ENCODE measurements around the gene VTI1B. TPM values are rescaled to one million over a fixed set of nuclear protein-coding genes. Genes with fewer than 3 reads are reported as not detected.
"Not testable (repeated sequence)": the region's sequence is repeated elsewhere in the genome, so short reads cannot be mapped to it uniquely, and the experiment has no call there.

Gene VTI1B
- total RNA-seq, 4 donors from 2014 or later: 77.0 to 98.5 (median 90.4) TPM

GRCh38 chr14:67602076-67602475 lies 72.4 kb downstream of the VTI1B start:
- Histone ChIP-seq H3K27ac (no peak overlapping the region), H3K4me3 (no peak overlapping the region), H3K27me3 (no peaks in the 10 kb centered on the region), H3K36me3 (no peaks in the 10 kb centered on the region), H3K4me1 (peaks cover 0 to 24% (median 8%) of the 10 kb centered on the region in 3 donors), H3K9me3 (no peaks in the 10 kb centered on the region)
- WGBS, 2 donors (ENCODE audit: low coverage in 1 of 2): 58 to 68% methylated on average over 6 to 7 of the region's 7 CpGs
- TF ChIP-seq CTCF (IDR thresholded peaks at IDR 0.05) (no peak), EP300 (IDR thresholded peaks at IDR 0.05) (no peak), POLR2A (IDR thresholded peaks at IDR 0.05) (no peak), POLR2AphosphoS5 (IDR thresholded peaks at IDR 0.05) (no peak)
- no peak for ATAC-seq

GRCh38 chr14:67600562-67600974 lies 73.9 kb downstream of the VTI1B start:
- H3K27me3 ChIP-seq, H3K36me3 ChIP-seq, ATAC-seq, H3K9me3 ChIP-seq: not testable (repeated sequence)
- 83% methylated on average over 14 of the region's 21 CpGs; no CpG with 5 or more reads in 1 of the 2 donors for WGBS, 2 donors (ENCODE audit: low coverage in 1 of 2)
- H3K4me3 ChIP-seq: peak overlapping the region; percentile 79 to 81
- peak overlapping the region; percentile 83 to 96 (median 93) for H3K27ac ChIP-seq
- peaks cover 0 to 24% (median 8%) of the 10 kb centered on the region in 3 donors for H3K4me1 ChIP-seq

- peak; percentile 99 for ATAC-seq
- H3K4me1 ChIP-seq: peaks cover 0 to 24% (median 8%) of the 10 kb centered on the region in 3 donors
- H3K4me3 ChIP-seq: peak within 1 kb of the TSS; percentile 79 to 81
- H3K27ac ChIP-seq: peak within 1 kb of the TSS; percentile 83 to 96 (median 93)
- H3K36me3 ChIP-seq: peaks cover 0 to 2% of the 10 kb centered on the region in 2 donors
- 0% methylated on average over 2 to 6 of the region's 77 CpGs for WGBS, 2 donors (ENCODE audit: low coverage in 1 of 2)
- H3K9me3 ChIP-seq: no peaks in the 10 kb centered on the region
- TF ChIP-seq EP300 (IDR thresholded peaks at IDR 0.05) (no peak), CTCF (IDR thresholded peaks at IDR 0.05) (peak in 3 of 4 experiments; percentile 63 to 76 (median 71)), POLR2AphosphoS5 (IDR thresholded peaks at IDR 0.05) (peak; percentile 84), POLR2A (IDR thresholded peaks at IDR 0.05) (peak; percentile 78 to 89)
- no peaks in the 10 kb centered on the region for H3K27me3 ChIP-seq
Measured at GRCh38 chr14:67599698-67600561, 74.5 kb downstream of the VTI1B start, which contains the start of gene PIGH. Gene PIGH, minus strand, starts transcription at chr14:67600268. Its CDS starts 65 bp downstream, at chr14:67600203.

Small RNA genes lying within 50 kb of the gene (small RNA-seq; reads per million reads assigned to genes)
- 0 reads per million in 4 donors for gene AL132640.3
- 0 reads per million in 4 donors for gene RF00019
- 0 reads per million in 4 donors for gene RN7SL369P
- gene RNA5SP386: 0 to 0.55 (median 0.25) reads per million in 4 donors

Other genes starting within 250 kb of the VTI1B start
- 1 to 10 TPM in 3 of 4 donors, under 1 TPM in 1; 0.94 to 3.9 (median 2.5) TPM for gene TMEM229B, start 185.9 kb downstream of the VTI1B start, total RNA-seq
- gene PLEKHH1, start 141.3 kb downstream of the VTI1B start, total RNA-seq: 1 to 10 TPM; 1.8 to 6.1 (median 4.0) TPM
- gene PIGH, start 74.4 kb downstream of the VTI1B start, total RNA-seq: 10 to 100 TPM; 20.5 to 31.9 (median 27.7) TPM
- 10 to 100 TPM in 3 of 4 donors, 1 to 10 TPM in 1; 5.7 to 24.7 (median 14.9) TPM for gene ARG2, start 54.7 kb downstream of the VTI1B start, total RNA-seq
- gene RDH11, start 21.1 kb upstream of the VTI1B start, total RNA-seq: 10 to 100 TPM; 38.5 to 42.5 (median 41.4) TPM
- under 1 TPM in 1 of 4 donors, not detected in 3; 0.20 TPM for gene RDH12, start 27.3 kb upstream of the VTI1B start, total RNA-seq
- gene ZFYVE26, start 142.0 kb upstream of the VTI1B start, total RNA-seq: 10 to 100 TPM; 19.3 to 30.7 (median 23.1) TPM
- gene RAD51B, start 145.1 kb upstream of the VTI1B start, total RNA-seq: 1 to 10 TPM; 5.1 to 7.0 (median 6.0) TPM